ENCODE results near the gene CFTR.

CFTR gene

DNA sequence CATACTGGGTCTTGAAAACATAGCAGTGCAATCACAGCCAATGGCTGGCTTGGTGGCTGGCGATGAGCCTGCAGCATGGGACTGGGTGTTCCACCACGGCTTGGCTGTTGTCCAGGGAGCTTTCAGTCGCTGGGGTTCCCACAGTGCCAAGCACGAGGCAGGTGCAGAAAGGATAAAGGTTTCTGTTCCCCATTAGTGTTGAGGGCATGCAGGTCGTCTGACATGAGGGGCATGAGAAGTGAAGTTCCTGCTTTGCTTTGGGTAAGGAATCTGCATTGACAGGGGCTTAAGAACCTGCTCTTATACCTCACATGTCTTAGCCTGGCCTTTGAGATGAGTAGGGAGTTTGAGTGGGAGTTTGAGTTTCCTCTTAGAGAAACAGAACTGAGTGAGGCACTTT lies 9.0 kb upstream of the CFTR start:
- Histone ChIP-seq H3K9ac (ENCODE audit: low read depth in 1 of 2, low read length in 2 of 2) (no peak overlapping the region), H3K4me3 (ENCODE audit: low read length in 2 of 2) (no peak overlapping the region), H3K27ac (ENCODE audit: low read depth in 2 of 2, low read length in 2 of 2) (no peak overlapping the region), H3K27me3 (ENCODE audit: control insufficient read depth in 2 of 2, insufficient read depth in 2 of 2, low read length in 2 of 2) (no peaks in the 10 kb centered on the region), H3K4me1 (ENCODE audit: control insufficient read depth in 2 of 2, insufficient read depth in 2 of 2, low read length in 2 of 2) (no peaks in the 10 kb centered on the region), H3K36me3 (ENCODE audit: control insufficient read depth in 2 of 2, insufficient read depth in 2 of 2, low read length in 2 of 2) (no peaks in the 10 kb centered on the region), H3K9me3 (ENCODE audit: control insufficient read depth in 2 of 2, low read length in 2 of 2) (no peaks in the 10 kb centered on the region)

DNA sequence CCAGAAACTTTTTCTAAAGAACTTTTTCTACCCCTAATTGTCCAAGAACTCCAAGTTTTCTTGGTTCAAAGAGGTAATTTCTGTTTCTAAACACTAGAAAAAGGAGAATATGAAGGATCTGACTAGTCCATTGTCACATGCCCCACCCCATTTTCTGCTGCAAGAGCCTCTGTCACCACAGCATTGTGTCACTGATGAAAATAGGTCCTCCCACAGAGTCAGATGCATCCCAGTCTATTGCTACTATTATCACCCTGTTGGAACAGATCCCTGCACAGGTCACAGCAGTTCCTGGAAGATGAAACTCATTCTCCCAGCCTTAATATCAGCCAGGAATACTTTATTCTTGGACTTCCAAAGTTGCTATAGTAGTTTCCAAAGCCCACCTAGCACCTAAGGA lies 7.5 kb upstream of the CFTR start:
- no peak overlapping the region for H3K27ac ChIP-seq (ENCODE audit: low read depth in 2 of 2, low read length in 2 of 2)
- H3K36me3 ChIP-seq (ENCODE audit: control insufficient read depth in 2 of 2, insufficient read depth in 2 of 2, low read length in 2 of 2) = no peaks in the 10 kb centered on the region
- H3K27me3 ChIP-seq (ENCODE audit: control insufficient read depth in 2 of 2, insufficient read depth in 2 of 2, low read length in 2 of 2) = no peaks in the 10 kb centered on the region
- H3K4me3 ChIP-seq (ENCODE audit: low read length in 2 of 2) = no peak overlapping the region
- no peak overlapping the region for H3K9ac ChIP-seq (ENCODE audit: low read depth in 1 of 2, low read length in 2 of 2)
- no peaks in the 10 kb centered on the region for H3K9me3 ChIP-seq (ENCODE audit: control insufficient read depth in 2 of 2, low read length in 2 of 2)
- no peaks in the 10 kb centered on the region for H3K4me1 ChIP-seq (ENCODE audit: control insufficient read depth in 2 of 2, insufficient read depth in 2 of 2, low read length in 2 of 2)

DNA sequence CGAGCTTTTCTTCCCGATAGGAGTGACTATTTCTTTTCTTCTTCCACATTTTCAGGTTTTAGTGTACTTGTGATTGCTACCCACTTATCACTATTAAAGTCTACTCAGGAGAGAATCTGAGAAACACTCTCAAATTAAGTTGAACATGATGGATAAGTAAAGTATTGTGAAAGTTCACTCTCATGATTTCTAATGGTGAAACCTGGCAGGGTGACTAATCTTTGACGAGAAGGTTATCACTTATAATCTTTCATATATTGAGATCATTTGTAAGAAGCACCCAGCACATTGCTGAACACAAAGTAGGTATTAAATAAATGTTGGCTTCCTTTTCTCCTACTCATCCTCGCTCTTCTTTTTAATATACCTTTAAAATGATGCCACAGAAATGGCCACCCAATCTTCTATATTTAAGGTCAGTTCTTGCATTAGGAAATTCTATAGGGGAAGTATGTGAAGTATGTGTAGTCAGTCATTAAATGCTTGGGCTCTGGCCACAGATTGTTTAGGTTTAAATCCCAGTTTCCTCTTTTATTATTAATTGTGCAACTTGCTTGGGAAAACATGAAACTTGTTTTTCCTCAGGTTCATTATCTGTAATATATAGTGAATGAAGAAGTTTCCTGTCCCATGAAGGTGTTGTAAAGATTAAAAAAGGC lies 3.1 kb upstream of the CFTR start:
- H3K9me3 ChIP-seq (ENCODE audit: control insufficient read depth in 2 of 2, low read length in 2 of 2) = no peaks in the 10 kb centered on the region
- no peak overlapping the region for H3K4me3 ChIP-seq (ENCODE audit: low read length in 2 of 2)
- peaks cover 0 to 4% of the 10 kb centered on the region in 2 donors for H3K4me1 ChIP-seq (ENCODE audit: control insufficient read depth in 2 of 2, insufficient read depth in 2 of 2, low read length in 2 of 2)
- no peak overlapping the region for H3K27ac ChIP-seq (ENCODE audit: low read depth in 2 of 2, low read length in 2 of 2)
- no peak overlapping the region for H3K9ac ChIP-seq (ENCODE audit: low read depth in 1 of 2, low read length in 2 of 2)
- H3K27me3 ChIP-seq (ENCODE audit: control insufficient read depth in 2 of 2, insufficient read depth in 2 of 2, low read length in 2 of 2) = peaks cover 0 to 4% of the 10 kb centered on the region in 2 donors
- H3K36me3 ChIP-seq (ENCODE audit: control insufficient read depth in 2 of 2, insufficient read depth in 2 of 2, low read length in 2 of 2) = no peaks in the 10 kb centered on the region

DNA sequence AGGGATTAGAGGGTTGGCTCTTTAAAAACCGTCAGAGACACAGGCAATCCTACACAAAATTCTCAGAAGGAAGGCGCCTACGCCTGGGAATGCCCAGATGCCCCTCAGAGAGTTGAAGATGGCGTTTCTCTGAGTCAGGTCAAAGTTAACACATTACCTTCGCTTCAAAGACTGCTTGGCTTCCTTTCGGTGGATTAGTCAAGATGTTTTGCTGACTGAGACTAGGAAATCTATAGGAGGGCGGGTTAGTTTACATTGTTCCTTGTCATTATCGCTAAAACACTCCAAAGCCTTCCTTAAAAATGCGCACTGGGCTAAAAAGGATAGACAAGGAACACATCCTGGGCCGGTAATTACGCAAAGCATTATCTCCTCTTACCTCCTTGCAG lies 995 bp upstream of the CFTR start:
- Histone ChIP-seq H3K9me3 (ENCODE audit: control insufficient read depth in 2 of 2, low read length in 2 of 2) (no peaks in the 10 kb centered on the region), H3K27me3 (ENCODE audit: control insufficient read depth in 2 of 2, insufficient read depth in 2 of 2, low read length in 2 of 2) (peaks cover 0 to 4% of the 10 kb centered on the region in 2 donors), H3K4me3 (ENCODE audit: low read length in 2 of 2) (peak overlapping the region; percentile 79 to 81), H3K27ac (ENCODE audit: low read depth in 2 of 2, low read length in 2 of 2) (peak overlapping the region; percentile 82), H3K9ac (ENCODE audit: low read depth in 1 of 2, low read length in 2 of 2) (peak overlapping the region in 1 of 2 donors; percentile 91), H3K36me3 (ENCODE audit: control insufficient read depth in 2 of 2, insufficient read depth in 2 of 2, low read length in 2 of 2) (no peaks in the 10 kb centered on the region), H3K4me1 (ENCODE audit: control insufficient read depth in 2 of 2, insufficient read depth in 2 of 2, low read length in 2 of 2) (peaks cover 0 to 7% of the 10 kb centered on the region in 2 donors)

DNA sequence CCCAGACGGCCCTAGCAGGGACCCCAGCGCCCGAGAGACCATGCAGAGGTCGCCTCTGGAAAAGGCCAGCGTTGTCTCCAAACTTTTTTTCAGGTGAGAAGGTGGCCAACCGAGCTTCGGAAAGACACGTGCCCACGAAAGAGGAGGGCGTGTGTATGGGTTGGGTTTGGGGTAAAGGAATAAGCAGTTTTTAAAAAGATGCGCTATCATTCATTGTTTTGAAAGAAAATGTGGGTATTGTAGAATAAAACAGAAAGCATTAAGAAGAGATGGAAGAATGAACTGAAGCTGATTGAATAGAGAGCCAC lies 184 bp downstream of the CFTR start:
- H3K36me3 ChIP-seq (ENCODE audit: control insufficient read depth in 2 of 2, insufficient read depth in 2 of 2, low read length in 2 of 2) = no peaks in the 10 kb centered on the region
- H3K9me3 ChIP-seq (ENCODE audit: control insufficient read depth in 2 of 2, low read length in 2 of 2) = no peaks in the 10 kb centered on the region
- H3K4me3 ChIP-seq (ENCODE audit: low read length in 2 of 2) = peak overlapping the region; percentile 79 to 81
- peak overlapping the region; percentile 82 for H3K27ac ChIP-seq (ENCODE audit: low read depth in 2 of 2, low read length in 2 of 2)
- peaks cover 0 to 4% of the 10 kb centered on the region in 2 donors for H3K27me3 ChIP-seq (ENCODE audit: control insufficient read depth in 2 of 2, insufficient read depth in 2 of 2, low read length in 2 of 2)
- peak overlapping the region; percentile 2 to 91 for H3K9ac ChIP-seq (ENCODE audit: low read depth in 1 of 2, low read length in 2 of 2)
- H3K4me1 ChIP-seq (ENCODE audit: control insufficient read depth in 2 of 2, insufficient read depth in 2 of 2, low read length in 2 of 2) = peaks cover 0 to 7% of the 10 kb centered on the region in 2 donors

DNA sequence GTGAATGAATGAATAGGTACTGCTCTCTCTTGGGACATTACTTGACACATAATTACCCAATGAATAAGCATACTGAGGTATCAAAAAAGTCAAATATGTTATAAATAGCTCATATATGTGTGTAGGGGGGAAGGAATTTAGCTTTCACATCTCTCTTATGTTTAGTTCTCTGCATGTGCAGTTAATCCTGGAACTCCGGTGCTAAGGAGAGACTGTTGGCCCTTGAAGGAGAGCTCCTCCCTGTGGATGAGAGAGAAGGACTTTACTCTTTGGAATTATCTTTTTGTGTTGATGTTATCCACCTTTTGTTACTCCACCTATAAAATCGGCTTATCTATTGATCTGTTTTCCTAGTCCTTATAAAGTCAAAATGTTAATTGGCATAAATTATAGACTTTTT lies 1.2 kb downstream of the CFTR start:
- Histone ChIP-seq H3K9me3 (ENCODE audit: control insufficient read depth in 2 of 2, low read length in 2 of 2) (no peaks in the 10 kb centered on the region), H3K27me3 (ENCODE audit: control insufficient read depth in 2 of 2, insufficient read depth in 2 of 2, low read length in 2 of 2) (peaks cover 0 to 4% of the 10 kb centered on the region in 2 donors), H3K27ac (ENCODE audit: low read depth in 2 of 2, low read length in 2 of 2) (peak overlapping the region; percentile 19 to 48), H3K4me1 (ENCODE audit: control insufficient read depth in 2 of 2, insufficient read depth in 2 of 2, low read length in 2 of 2) (peaks cover 0 to 7% of the 10 kb centered on the region in 2 donors), H3K36me3 (ENCODE audit: control insufficient read depth in 2 of 2, insufficient read depth in 2 of 2, low read length in 2 of 2) (no peaks in the 10 kb centered on the region), H3K9ac (ENCODE audit: low read depth in 1 of 2, low read length in 2 of 2) (peak overlapping the region in 1 of 2 donors; percentile 8), H3K4me3 (ENCODE audit: low read length in 2 of 2) (peak overlapping the region; percentile 79 to 81)

DNA sequence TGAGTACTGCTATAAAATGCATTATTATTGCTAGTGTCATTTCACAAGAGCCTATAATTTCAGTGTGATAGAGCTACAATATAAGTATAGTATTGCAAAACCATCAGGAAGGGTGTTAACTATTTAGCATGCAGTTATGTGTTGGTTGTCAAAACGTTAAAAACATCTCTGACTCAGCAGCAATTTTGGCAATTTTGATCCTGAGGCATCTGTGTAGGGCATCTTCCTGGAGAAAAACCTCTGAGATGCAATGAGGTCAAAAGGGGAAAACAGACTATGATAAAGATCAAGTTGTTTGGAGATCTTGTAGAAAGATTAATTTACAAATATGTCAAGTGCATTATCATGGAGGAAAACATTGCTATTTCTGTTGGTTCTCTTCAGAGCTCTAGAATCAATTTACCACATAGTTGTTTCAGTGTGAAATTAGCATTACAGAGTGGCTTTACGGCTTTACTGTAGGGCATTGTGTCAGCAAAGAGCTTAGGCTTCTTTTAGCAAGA lies 5.3 kb downstream of the CFTR start:
- Histone ChIP-seq H3K4me1 (ENCODE audit: control insufficient read depth in 2 of 2, insufficient read depth in 2 of 2, low read length in 2 of 2) (peaks cover 9 to 18% of the 10 kb centered on the region in 2 donors), H3K27me3 (ENCODE audit: control insufficient read depth in 2 of 2, insufficient read depth in 2 of 2, low read length in 2 of 2) (no peaks in the 10 kb centered on the region), H3K9me3 (ENCODE audit: control insufficient read depth in 2 of 2, low read length in 2 of 2) (no peaks in the 10 kb centered on the region), H3K9ac (ENCODE audit: low read depth in 1 of 2, low read length in 2 of 2) (no peak overlapping the region), H3K4me3 (ENCODE audit: low read length in 2 of 2) (no peak overlapping the region), H3K36me3 (ENCODE audit: control insufficient read depth in 2 of 2, insufficient read depth in 2 of 2, low read length in 2 of 2) (no peaks in the 10 kb centered on the region), H3K27ac (ENCODE audit: low read depth in 2 of 2, low read length in 2 of 2) (no peak overlapping the region)

DNA sequence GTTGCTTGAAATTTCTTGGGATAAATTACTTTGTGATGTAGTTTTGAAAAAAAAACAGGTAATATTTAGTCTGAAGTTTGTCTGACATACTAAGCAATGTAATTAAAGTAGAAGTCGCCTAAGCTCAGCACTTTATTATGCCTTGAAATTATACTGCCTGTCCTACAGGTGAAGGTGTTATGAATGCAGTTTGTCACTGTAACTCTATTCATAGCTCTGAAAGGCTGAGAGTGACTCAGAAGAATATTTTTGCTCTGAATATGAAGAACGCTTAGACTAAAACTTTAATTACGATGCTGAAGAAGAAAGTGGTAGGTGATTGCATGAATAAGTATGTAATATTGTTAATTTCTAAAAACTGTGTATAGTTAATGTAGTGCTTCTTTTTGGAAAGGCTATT lies 9.2 kb downstream of the CFTR start:
- no peaks in the 10 kb centered on the region for H3K27me3 ChIP-seq (ENCODE audit: control insufficient read depth in 2 of 2, insufficient read depth in 2 of 2, low read length in 2 of 2)
- H3K9ac ChIP-seq (ENCODE audit: low read depth in 1 of 2, low read length in 2 of 2) = no peak overlapping the region
- H3K4me3 ChIP-seq (ENCODE audit: low read length in 2 of 2) = no peak overlapping the region
- peak overlapping the region; percentile 56 to 64 for H3K27ac ChIP-seq (ENCODE audit: low read depth in 2 of 2, low read length in 2 of 2)
- H3K36me3 ChIP-seq (ENCODE audit: control insufficient read depth in 2 of 2, insufficient read depth in 2 of 2, low read length in 2 of 2) = no peaks in the 10 kb centered on the region
- no peaks in the 10 kb centered on the region for H3K9me3 ChIP-seq (ENCODE audit: control insufficient read depth in 2 of 2, low read length in 2 of 2)
- peaks cover 11 to 20% of the 10 kb centered on the region in 2 donors for H3K4me1 ChIP-seq (ENCODE audit: control insufficient read depth in 2 of 2, insufficient read depth in 2 of 2, low read length in 2 of 2)

DNA sequence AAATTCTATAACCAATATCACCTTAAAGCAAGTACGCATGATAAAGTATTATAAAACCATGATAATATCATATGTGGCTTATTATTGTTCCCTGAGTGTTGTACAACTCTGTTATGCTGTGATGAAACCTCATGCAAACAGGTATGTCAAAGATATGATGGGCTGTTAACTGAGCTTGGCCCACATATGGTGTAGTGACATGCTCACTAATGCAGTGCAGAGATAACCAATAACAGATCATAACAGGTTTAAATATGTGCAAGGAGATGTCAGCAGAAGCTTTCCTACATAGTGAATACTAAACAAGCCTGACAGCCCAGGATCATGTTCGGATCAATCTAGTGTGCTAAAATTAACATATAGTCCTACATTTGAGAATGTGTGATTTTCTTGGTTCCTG lies 9.6 kb downstream of the CFTR start:
- Histone ChIP-seq H3K27ac (ENCODE audit: low read depth in 2 of 2, low read length in 2 of 2) (peak overlapping the region; percentile 56 to 64), H3K4me1 (ENCODE audit: control insufficient read depth in 2 of 2, insufficient read depth in 2 of 2, low read length in 2 of 2) (peaks cover 13 to 20% of the 10 kb centered on the region in 2 donors), H3K9me3 (ENCODE audit: control insufficient read depth in 2 of 2, low read length in 2 of 2) (no peaks in the 10 kb centered on the region), H3K4me3 (ENCODE audit: low read length in 2 of 2) (peak overlapping the region; percentile 17 to 24), H3K9ac (ENCODE audit: low read depth in 1 of 2, low read length in 2 of 2) (no peak overlapping the region), H3K36me3 (ENCODE audit: control insufficient read depth in 2 of 2, insufficient read depth in 2 of 2, low read length in 2 of 2) (no peaks in the 10 kb centered on the region), H3K27me3 (ENCODE audit: control insufficient read depth in 2 of 2, insufficient read depth in 2 of 2, low read length in 2 of 2) (no peaks in the 10 kb centered on the region)

DNA sequence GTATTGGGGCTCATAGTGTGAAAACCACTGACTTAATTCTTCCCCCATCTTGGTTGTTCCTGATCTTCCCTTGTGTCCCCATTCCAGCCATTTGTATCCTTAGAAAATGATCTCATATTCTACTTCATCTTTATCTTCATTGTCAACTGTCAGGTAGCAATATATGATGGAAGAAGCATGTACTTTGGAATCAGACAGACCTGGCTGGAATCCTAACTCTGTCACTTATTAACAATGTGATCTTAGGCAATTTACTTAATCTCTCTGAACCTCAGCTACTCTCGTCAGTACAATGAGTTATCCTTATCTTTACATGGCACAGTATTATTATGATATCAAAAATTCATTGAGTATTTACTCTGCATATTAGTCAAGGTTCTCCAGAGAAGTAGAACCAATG lies 10.1 kb downstream of the CFTR start:
- Histone ChIP-seq H3K4me1 (ENCODE audit: control insufficient read depth in 2 of 2, insufficient read depth in 2 of 2, low read length in 2 of 2) (peaks cover 17 to 20% of the 10 kb centered on the region in 2 donors), H3K4me3 (ENCODE audit: low read length in 2 of 2) (no peak overlapping the region), H3K27me3 (ENCODE audit: control insufficient read depth in 2 of 2, insufficient read depth in 2 of 2, low read length in 2 of 2) (no peaks in the 10 kb centered on the region), H3K27ac (ENCODE audit: low read depth in 2 of 2, low read length in 2 of 2) (peak overlapping the region in 1 of 2 donors; percentile 56), H3K9ac (ENCODE audit: low read depth in 1 of 2, low read length in 2 of 2) (no peak overlapping the region), H3K36me3 (ENCODE audit: control insufficient read depth in 2 of 2, insufficient read depth in 2 of 2, low read length in 2 of 2) (no peaks in the 10 kb centered on the region), H3K9me3 (ENCODE audit: control insufficient read depth in 2 of 2, low read length in 2 of 2) (no peaks in the 10 kb centered on the region)

Measured in mucosa of rectum (tissue), 2 donors.